ENCODE results near the gene DHFR2. TPM values are rescaled to one million over a fixed set of nuclear protein-coding genes. Genes with fewer than 3 reads are reported as not detected.

DHFR2 gene
- total and polyA plus RNA-seq, 9 of the 15 experiments (the other 6 are each of a cell fraction or from before 2014, with no cell fraction given): 0.64 to 1.7 (median 1.4) TPM

DNA sequence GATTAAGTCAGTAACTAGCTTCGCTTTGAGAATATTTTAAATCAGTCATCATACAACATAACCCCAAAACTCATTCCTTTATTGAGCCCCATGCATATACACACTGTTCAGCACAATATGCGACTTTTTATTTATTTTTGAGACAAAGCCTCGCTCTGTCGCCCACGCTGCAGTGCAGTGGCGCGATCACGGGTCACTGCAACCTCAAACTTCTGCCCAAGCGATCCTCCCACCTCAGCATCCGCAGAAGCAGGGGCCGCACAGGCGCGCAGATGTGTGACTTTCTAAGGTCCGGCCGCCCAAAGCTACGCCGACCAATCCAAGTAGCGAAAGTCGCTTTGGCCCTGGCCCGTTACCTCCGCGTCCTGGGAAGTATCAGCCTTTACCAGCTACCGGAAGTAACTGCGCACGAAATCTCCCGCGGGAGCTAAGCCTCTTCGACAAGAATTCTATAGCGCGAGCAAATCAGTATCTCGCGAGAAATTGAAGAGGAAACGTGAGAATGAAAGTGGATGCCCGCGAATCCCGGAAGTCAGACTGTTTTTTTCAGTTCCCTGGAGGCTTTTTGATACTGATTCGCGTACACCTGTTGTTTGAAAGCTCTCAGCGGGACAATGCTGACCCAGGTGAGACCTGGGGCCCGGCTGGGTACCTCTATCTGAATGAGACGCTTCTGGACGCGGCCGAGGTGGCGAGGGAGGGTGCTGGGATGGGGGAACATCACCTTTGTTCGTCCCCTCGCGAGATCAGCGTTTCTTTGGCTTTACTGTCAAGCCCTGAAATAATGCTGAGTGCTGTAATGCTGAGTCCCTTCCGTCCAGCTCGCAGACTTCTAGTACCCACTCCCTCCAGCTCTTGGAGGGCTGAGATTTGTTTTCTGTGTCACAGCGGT lies at the start of gene DHFR2, which contains the start of gene NSUN3 (continued):
- TF ChIP-seq, protein P1, sequence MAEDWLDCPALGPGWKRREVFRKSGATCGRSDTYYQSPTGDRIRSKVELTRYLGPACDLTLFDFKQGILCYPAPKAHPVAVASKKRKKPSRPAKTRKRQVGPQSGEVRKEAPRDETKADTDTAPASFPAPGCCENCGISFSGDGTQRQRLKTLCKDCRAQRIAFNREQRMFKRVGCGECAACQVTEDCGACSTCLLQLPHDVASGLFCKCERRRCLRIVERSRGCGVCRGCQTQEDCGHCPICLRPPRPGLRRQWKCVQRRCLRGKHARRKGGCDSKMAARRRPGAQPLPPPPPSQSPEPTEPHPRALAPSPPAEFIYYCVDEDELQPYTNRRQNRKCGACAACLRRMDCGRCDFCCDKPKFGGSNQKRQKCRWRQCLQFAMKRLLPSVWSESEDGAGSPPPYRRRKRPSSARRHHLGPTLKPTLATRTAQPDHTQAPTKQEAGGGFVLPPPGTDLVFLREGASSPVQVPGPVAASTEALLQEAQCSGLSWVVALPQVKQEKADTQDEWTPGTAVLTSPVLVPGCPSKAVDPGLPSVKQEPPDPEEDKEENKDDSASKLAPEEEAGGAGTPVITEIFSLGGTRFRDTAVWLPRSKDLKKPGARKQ (CRISPR knock-in tag; IDR thresholded peaks at IDR 0.05): no peak
- TF ChIP-seq, protein P2, sequence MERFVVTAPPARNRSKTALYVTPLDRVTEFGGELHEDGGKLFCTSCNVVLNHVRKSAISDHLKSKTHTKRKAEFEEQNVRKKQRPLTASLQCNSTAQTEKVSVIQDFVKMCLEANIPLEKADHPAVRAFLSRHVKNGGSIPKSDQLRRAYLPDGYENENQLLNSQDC (CRISPR knock-in tag; IDR thresholded peaks at IDR 0.05): no peak
- no peak for TF ChIP-seq ZNF785 (CRISPR knock-in tag; IDR thresholded peaks at IDR 0.05)
- no peak for TF ChIP-seq DNMT1 (IDR thresholded peaks at IDR 0.05)
- no peak for TF ChIP-seq FUS (optimal IDR thresholded peaks at IDR 0.05; ENCODE audit: low read depth, low read length)
- no peak for TF ChIP-seq ZNF133 (CRISPR knock-in tag; IDR thresholded peaks at IDR 0.05)
- TF ChIP-seq FOXP1 (CRISPR knock-in tag; IDR thresholded peaks at IDR 0.05): no peak
- TF ChIP-seq, protein P3, sequence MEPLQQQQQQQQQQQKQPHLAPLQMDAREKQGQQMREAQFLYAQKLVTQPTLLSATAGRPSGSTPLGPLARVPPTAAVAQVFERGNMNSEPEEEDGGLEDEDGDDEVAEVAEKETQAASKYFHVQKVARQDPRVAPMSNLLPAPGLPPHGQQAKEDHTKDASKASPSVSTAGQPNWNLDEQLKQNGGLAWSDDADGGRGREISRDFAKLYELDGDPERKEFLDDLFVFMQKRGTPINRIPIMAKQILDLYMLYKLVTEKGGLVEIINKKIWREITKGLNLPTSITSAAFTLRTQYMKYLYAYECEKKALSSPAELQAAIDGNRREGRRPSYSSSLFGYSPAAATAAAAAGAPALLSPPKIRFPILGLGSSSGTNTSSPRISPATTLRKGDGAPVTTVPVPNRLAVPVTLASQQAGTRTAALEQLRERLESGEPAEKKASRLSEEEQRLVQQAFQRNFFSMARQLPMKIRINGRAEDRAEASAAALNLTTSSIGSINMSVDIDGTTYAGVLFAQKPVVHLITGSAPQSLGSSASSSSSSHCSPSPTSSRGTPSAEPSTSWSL (CRISPR knock-in tag; IDR thresholded peaks at IDR 0.05; ENCODE audit: borderline replicate concordance): no peak
- TF ChIP-seq CEBPG (CRISPR knock-in tag; IDR thresholded peaks at IDR 0.05): no peak
- no peak for TF ChIP-seq CEBPG (tag; conservative IDR thresholded peaks at IDR 0.05 in 1 of 2, IDR thresholded peaks at IDR 0.05 in 1 of 2)
- TF ChIP-seq PURB (CRISPR knock-in tag; IDR thresholded peaks at IDR 0.05; ENCODE audit: low read depth): no peak
- TF ChIP-seq CBFB (CRISPR knock-in tag; IDR thresholded peaks at IDR 0.05): no peak
- no peak for TF ChIP-seq PHB (CRISPR knock-in tag; IDR thresholded peaks at IDR 0.05)
- TF ChIP-seq HSF4 (CRISPR knock-in tag; IDR thresholded peaks at IDR 0.05; ENCODE audit: borderline replicate concordance): no peak
- TF ChIP-seq, protein P4, sequence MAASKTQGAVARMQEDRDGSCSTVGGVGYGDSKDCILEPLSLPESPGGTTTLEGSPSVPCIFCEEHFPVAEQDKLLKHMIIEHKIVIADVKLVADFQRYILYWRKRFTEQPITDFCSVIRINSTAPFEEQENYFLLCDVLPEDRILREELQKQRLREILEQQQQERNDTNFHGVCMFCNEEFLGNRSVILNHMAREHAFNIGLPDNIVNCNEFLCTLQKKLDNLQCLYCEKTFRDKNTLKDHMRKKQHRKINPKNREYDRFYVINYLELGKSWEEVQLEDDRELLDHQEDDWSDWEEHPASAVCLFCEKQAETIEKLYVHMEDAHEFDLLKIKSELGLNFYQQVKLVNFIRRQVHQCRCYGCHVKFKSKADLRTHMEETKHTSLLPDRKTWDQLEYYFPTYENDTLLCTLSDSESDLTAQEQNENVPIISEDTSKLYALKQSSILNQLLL (CRISPR knock-in tag; IDR thresholded peaks at IDR 0.05; ENCODE audit: borderline replicate concordance): no peak
- TF ChIP-seq DDX20 (tag; IDR thresholded peaks at IDR 0.05; ENCODE audit: low read depth): no peak
- TF ChIP-seq NR3C1 (CRISPR knock-in tag; IDR thresholded peaks at IDR 0.05): no peak
- TF ChIP-seq, protein P5, sequence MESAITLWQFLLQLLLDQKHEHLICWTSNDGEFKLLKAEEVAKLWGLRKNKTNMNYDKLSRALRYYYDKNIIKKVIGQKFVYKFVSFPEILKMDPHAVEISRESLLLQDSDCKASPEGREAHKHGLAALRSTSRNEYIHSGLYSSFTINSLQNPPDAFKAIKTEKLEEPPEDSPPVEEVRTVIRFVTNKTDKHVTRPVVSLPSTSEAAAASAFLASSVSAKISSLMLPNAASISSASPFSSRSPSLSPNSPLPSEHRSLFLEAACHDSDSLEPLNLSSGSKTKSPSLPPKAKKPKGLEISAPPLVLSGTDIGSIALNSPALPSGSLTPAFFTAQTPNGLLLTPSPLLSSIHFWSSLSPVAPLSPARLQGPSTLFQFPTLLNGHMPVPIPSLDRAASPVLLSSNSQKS (CRISPR knock-in tag; IDR thresholded peaks at IDR 0.05): no peak
- TF ChIP-seq ZNF23 (CRISPR knock-in tag; IDR thresholded peaks at IDR 0.05): no peak
- TF ChIP-seq STAG1 (CRISPR knock-in tag; IDR thresholded peaks at IDR 0.05; ENCODE audit: borderline replicate concordance): no peak
- TF ChIP-seq, protein P6, sequence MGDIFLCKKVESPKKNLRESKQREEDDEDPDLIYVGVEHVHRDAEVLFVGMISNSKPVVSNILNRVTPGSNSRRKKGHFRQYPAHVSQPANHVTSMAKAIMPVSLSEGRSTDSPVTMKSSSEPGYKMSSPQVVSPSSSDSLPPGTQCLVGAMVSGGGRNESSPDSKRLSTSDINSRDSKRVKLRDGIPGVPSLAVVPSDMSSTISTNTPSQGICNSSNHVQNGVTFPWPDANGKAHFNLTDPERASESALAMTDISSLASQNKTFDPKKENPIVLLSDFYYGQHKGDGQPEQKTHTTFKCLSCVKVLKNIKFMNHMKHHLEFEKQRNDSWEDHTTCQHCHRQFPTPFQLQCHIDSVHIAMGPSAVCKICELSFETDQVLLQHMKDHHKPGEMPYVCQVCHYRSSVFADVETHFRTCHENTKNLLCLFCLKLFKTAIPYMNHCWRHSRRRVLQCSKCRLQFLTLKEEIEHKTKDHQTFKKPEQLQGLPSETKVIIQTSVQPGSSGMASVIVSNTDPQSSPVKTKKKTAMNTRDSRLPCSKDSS (IDR thresholded peaks at IDR 0.05; ENCODE audit: low read depth, partially characterized antibody): no peak

All from K562 (cell line).